ENCODE measurements around the gene CCDC27. TPM values are rescaled to one million over a fixed set of nuclear protein-coding genes. Genes with fewer than 3 reads are reported as not detected.
A peak's percentile ranks its signal among the peaks of the same experiment; 100 is the strongest.

Gene CCDC27
- total RNA-seq, 1 donor from 2014 or later = not detected

GRCh38 chr1:3735688-3736087 lies 16.6 kb upstream of the CCDC27 start:
- no peak for FAIRE-seq
- TF ChIP-seq CTCF (IDR thresholded peaks at IDR 0.05; ENCODE audit: insufficient read depth, low read length, severe bottlenecking) = no peak
- no peak for DNase-seq (ENCODE audit: low read depth)
- Histone ChIP-seq H3K36me3 (ENCODE audit: control insufficient read depth, insufficient read depth, low read length) (peaks cover 7% of the 10 kb centered on the region), H3K4me3 (ENCODE audit: low read depth, low read length) (no peak overlapping the region), H3K27me3 (ENCODE audit: control insufficient read depth, insufficient read depth, low read length) (no peaks in the 10 kb centered on the region)

- Histone ChIP-seq H3K4me3 (ENCODE audit: low read depth, low read length) (no peak overlapping the region), H3K36me3 (ENCODE audit: control insufficient read depth, insufficient read depth, low read length) (peaks cover 7% of the 10 kb centered on the region), H3K27me3 (ENCODE audit: control insufficient read depth, insufficient read depth, low read length) (no peaks in the 10 kb centered on the region)
- DNase-seq (ENCODE audit: low read depth) (no peak), FAIRE-seq (no peak)
- no peak for TF ChIP-seq CTCF (IDR thresholded peaks at IDR 0.05; ENCODE audit: insufficient read depth, low read length, severe bottlenecking)
These were observed 16.1 kb upstream of the CCDC27 start for GRCh38 chr1:3736131-3736561.

GRCh38 chr1:3736708-3737107 lies 15.5 kb upstream of the CCDC27 start:
- no peak for DNase-seq (ENCODE audit: low read depth)
- H3K27me3 ChIP-seq (ENCODE audit: control insufficient read depth, insufficient read depth, low read length) = no peaks in the 10 kb centered on the region
- H3K36me3 ChIP-seq (ENCODE audit: control insufficient read depth, insufficient read depth, low read length) = peaks cover 7% of the 10 kb centered on the region
- no peak for TF ChIP-seq CTCF (IDR thresholded peaks at IDR 0.05; ENCODE audit: insufficient read depth, low read length, severe bottlenecking)
- H3K4me3 ChIP-seq (ENCODE audit: low read depth, low read length) = no peak overlapping the region
- no peak for FAIRE-seq

GRCh38 chr1:3738943-3739342 lies 13.3 kb upstream of the CCDC27 start:
- FAIRE-seq (no peak), DNase-seq (ENCODE audit: low read depth) (no peak)
- peaks cover 9% of the 10 kb centered on the region for H3K36me3 ChIP-seq (ENCODE audit: control insufficient read depth, insufficient read depth, low read length)
- no peak overlapping the region for H3K4me3 ChIP-seq (ENCODE audit: low read depth, low read length)
- no peak for TF ChIP-seq CTCF (IDR thresholded peaks at IDR 0.05; ENCODE audit: insufficient read depth, low read length, severe bottlenecking)
- no peaks in the 10 kb centered on the region for H3K27me3 ChIP-seq (ENCODE audit: control insufficient read depth, insufficient read depth, low read length)

- TF ChIP-seq CTCF (IDR thresholded peaks at IDR 0.05; ENCODE audit: insufficient read depth, low read length, severe bottlenecking) = no peak
- Histone ChIP-seq H3K36me3 (ENCODE audit: control insufficient read depth, insufficient read depth, low read length) (peaks cover 11% of the 10 kb centered on the region), H3K27me3 (ENCODE audit: control insufficient read depth, insufficient read depth, low read length) (no peaks in the 10 kb centered on the region), H3K4me3 (ENCODE audit: low read depth, low read length) (no peak overlapping the region)
- FAIRE-seq = peak; percentile 77
- no peak for DNase-seq (ENCODE audit: low read depth)
These were observed 12.2 kb upstream of the CCDC27 start for GRCh38 chr1:3740042-3740441.

- no peak for FAIRE-seq
- TF ChIP-seq CTCF (IDR thresholded peaks at IDR 0.05; ENCODE audit: insufficient read depth, low read length, severe bottlenecking) = no peak
- Histone ChIP-seq H3K27me3 (ENCODE audit: control insufficient read depth, insufficient read depth, low read length) (no peaks in the 10 kb centered on the region), H3K36me3 (ENCODE audit: control insufficient read depth, insufficient read depth, low read length) (peaks cover 12% of the 10 kb centered on the region), H3K4me3 (ENCODE audit: low read depth, low read length) (no peak overlapping the region)
- DNase-seq (ENCODE audit: low read depth) = no peak
These were observed 11.5 kb upstream of the CCDC27 start for GRCh38 chr1:3740752-3741151.

All from bronchial epithelial cell (primary cell).